NCI-H1048 (cell line): ENCODE data around the gene CAP2.

Experiments used
- DNase-seq: peaks from one replicate; lab custom pipeline; 2025; lab: John Stamatoyannopoulos, UW

The CAP2 gene

GRCh38 chr6:17475606-17476244 lies 82.3 kb downstream of the CAP2 start:
- no peak for DNase-seq

- DNase-seq = no peak
Measured at GRCh38 chr6:17476511-17476910, 83.1 kb downstream of the CAP2 start.

GRCh38 chr6:17477356-17477755 lies 84.0 kb downstream of the CAP2 start:
- no peak for DNase-seq

- DNase-seq = no peak
Measured at GRCh38 chr6:17478223-17478907, 85.0 kb downstream of the CAP2 start.

GRCh38 chr6:17478946-17479345 lies 85.6 kb downstream of the CAP2 start:
- no peak for DNase-seq

GRCh38 chr6:17480476-17480875 lies 87.1 kb downstream of the CAP2 start:
- no peak for DNase-seq

- no peak for DNase-seq
Measured at GRCh38 chr6:17482711-17483110, 89.3 kb downstream of the CAP2 start.

- DNase-seq = no peak
Measured at GRCh38 chr6:17483391-17484016, 90.1 kb downstream of the CAP2 start.

- no peak for DNase-seq
Measured at GRCh38 chr6:17484201-17484849, 90.9 kb downstream of the CAP2 start.

GRCh38 chr6:17485181-17485580 lies 91.8 kb downstream of the CAP2 start:
- DNase-seq = no peak

- DNase-seq = no peak
Measured at GRCh38 chr6:17485946-17486345, 92.6 kb downstream of the CAP2 start.

GRCh38 chr6:17486680-17487079 lies 93.3 kb downstream of the CAP2 start:
- DNase-seq = no peak

GRCh38 chr6:17490724-17491123 lies 97.3 kb downstream of the CAP2 start:
- no peak for DNase-seq

GRCh38 chr6:17491416-17492142 lies 98.2 kb downstream of the CAP2 start:
- no peak for DNase-seq

GRCh38 chr6:17492350-17492749 lies 99.0 kb downstream of the CAP2 start:
- no peak for DNase-seq

- no peak for DNase-seq
Measured at GRCh38 chr6:17493286-17493685, 99.9 kb downstream of the CAP2 start.

- DNase-seq = no peak
Measured at GRCh38 chr6:17494177-17494576, 100.8 kb downstream of the CAP2 start.

- no peak for DNase-seq
Measured at GRCh38 chr6:17494919-17495318, 101.5 kb downstream of the CAP2 start.

GRCh38 chr6:17497535-17498095 lies 104.2 kb downstream of the CAP2 start:
- DNase-seq = no peak

GRCh38 chr6:17501442-17501841 lies 108.0 kb downstream of the CAP2 start:
- DNase-seq = no peak

GRCh38 chr6:17501982-17502704 lies 108.7 kb downstream of the CAP2 start:
- no peak for DNase-seq
